ENCODE data around the gene SPATA17. TPM values are rescaled to one million over a fixed set of nuclear protein-coding genes. Genes with fewer than 3 reads are reported as not detected.

SPATA17 gene
- total and polyA plus RNA-seq, 2 experiments from 2014 or later = 1.2 to 3.5 TPM

DNA sequence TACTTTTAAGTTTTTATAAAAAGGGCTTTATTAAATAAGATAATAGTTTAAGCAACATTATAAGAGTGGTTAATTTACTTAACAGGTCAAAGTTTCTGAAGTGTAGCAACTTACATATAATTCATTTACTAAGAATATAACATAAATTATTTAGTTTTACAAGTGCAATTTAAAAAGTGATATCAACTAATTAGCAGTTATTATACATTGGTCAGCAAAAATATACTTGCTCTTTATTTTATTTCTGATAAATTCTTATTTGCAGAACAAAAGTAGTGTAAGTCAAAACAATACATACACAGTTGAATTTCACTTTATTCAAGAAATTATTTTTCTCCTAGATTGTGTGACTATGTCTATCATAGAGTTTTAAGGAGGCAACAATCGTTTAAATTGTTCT is 215.6 kb downstream of the SPATA17 start (continued):
- TF ChIP-seq, protein P1, sequence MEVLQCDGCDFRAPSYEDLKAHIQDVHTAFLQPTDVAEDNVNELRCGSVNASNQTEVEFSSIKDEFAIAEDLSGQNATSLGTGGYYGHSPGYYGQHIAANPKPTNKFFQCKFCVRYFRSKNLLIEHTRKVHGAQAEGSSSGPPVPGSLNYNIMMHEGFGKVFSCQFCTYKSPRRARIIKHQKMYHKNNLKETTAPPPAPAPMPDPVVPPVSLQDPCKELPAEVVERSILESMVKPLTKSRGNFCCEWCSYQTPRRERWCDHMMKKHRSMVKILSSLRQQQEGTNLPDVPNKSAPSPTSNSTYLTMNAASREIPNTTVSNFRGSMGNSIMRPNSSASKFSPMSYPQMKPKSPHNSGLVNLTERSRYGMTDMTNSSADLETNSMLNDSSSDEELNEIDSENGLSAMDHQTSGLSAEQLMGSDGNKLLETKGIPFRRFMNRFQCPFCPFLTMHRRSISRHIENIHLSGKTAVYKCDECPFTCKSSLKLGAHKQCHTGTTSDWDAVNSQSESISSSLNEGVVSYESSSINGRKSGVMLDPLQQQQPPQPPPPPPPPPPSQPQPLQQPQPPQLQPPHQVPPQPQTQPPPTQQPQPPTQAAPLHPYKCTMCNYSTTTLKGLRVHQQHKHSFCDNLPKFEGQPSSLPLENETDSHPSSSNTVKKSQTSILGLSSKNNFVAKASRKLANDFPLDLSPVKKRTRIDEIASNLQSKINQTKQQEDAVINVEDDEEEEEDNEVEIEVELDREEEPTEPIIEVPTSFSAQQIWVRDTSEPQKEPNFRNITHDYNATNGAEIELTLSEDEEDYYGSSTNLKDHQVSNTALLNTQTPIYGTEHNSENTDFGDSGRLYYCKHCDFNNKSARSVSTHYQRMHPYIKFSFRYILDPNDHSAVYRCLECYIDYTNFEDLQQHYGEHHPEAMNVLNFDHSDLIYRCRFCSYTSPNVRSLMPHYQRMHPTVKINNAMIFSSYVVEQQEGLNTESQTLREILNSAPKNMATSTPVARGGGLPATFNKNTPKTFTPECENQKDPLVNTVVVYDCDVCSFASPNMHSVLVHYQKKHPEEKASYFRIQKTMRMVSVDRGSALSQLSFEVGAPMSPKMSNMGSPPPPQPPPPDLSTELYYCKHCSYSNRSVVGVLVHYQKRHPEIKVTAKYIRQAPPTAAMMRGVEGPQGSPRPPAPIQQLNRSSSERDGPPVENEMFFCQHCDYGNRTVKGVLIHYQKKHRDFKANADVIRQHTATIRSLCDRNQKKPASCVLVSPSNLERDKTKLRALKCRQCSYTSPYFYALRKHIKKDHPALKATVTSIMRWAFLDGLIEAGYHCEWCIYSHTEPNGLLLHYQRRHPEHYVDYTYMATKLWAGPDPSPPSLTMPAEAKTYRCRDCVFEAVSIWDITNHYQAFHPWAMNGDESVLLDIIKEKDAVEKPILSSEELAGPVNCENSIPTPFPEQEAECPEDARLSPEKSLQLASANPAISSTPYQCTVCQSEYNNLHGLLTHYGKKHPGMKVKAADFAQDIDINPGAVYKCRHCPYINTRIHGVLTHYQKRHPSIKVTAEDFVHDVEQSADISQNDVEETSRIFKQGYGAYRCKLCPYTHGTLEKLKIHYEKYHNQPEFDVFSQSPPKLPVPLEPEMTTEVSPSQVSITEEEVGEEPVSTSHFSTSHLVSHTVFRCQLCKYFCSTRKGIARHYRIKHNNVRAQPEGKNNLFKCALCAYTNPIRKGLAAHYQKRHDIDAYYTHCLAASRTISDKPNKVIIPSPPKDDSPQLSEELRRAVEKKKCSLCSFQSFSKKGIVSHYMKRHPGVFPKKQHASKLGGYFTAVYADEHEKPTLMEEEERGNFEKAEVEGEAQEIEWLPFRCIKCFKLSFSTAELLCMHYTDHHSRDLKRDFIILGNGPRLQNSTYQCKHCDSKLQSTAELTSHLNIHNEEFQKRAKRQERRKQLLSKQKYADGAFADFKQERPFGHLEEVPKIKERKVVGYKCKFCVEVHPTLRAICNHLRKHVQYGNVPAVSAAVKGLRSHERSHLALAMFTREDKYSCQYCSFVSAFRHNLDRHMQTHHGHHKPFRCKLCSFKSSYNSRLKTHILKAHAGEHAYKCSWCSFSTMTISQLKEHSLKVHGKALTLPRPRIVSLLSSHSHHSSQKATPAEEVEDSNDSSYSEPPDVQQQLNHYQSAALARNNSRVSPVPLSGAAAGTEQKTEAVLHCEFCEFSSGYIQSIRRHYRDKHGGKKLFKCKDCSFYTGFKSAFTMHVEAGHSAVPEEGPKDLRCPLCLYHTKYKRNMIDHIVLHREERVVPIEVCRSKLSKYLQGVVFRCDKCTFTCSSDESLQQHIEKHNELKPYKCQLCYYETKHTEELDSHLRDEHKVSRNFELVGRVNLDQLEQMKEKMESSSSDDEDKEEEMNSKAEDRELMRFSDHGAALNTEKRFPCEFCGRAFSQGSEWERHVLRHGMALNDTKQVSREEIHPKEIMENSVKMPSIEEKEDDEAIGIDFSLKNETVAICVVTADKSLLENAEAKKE (CRISPR knock-in tag; IDR thresholded peaks at IDR 0.05) = no peak
- TF ChIP-seq NANOG (IDR thresholded peaks at IDR 0.05; ENCODE audit: borderline replicate concordance) = no peak
- TF ChIP-seq, protein P2, sequence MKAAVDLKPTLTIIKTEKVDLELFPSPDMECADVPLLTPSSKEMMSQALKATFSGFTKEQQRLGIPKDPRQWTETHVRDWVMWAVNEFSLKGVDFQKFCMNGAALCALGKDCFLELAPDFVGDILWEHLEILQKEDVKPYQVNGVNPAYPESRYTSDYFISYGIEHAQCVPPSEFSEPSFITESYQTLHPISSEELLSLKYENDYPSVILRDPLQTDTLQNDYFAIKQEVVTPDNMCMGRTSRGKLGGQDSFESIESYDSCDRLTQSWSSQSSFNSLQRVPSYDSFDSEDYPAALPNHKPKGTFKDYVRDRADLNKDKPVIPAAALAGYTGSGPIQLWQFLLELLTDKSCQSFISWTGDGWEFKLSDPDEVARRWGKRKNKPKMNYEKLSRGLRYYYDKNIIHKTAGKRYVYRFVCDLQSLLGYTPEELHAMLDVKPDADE (IDR thresholded peaks at IDR 0.05) = no peak
- no peak for TF ChIP-seq CREB1 (CRISPR knock-in tag; IDR thresholded peaks at IDR 0.05; ENCODE audit: low read depth)
- TF ChIP-seq STAT1 (IDR thresholded peaks at IDR 0.05; ENCODE audit: unreplicated experiment) = no peak

DNA sequence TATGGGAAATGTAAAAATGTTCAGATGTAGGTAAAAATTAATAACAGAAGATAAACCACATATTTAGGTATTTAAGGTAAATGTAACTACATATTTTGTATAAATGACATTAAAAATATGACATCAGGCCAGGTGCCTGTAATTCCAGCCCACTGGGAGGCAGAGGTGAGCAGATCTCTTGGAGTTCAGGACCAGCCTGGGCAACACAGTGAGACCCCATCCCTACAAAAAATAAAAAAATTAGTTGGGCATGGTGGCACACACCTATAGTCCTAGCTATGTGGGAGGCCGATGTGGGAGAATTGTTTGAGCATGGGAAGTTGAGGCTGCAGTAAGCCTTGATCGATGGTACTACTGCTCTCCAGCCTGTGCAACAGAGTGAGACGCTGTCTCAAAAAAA is 216.5 kb downstream of the SPATA17 start:
- TF ChIP-seq, protein P3, sequence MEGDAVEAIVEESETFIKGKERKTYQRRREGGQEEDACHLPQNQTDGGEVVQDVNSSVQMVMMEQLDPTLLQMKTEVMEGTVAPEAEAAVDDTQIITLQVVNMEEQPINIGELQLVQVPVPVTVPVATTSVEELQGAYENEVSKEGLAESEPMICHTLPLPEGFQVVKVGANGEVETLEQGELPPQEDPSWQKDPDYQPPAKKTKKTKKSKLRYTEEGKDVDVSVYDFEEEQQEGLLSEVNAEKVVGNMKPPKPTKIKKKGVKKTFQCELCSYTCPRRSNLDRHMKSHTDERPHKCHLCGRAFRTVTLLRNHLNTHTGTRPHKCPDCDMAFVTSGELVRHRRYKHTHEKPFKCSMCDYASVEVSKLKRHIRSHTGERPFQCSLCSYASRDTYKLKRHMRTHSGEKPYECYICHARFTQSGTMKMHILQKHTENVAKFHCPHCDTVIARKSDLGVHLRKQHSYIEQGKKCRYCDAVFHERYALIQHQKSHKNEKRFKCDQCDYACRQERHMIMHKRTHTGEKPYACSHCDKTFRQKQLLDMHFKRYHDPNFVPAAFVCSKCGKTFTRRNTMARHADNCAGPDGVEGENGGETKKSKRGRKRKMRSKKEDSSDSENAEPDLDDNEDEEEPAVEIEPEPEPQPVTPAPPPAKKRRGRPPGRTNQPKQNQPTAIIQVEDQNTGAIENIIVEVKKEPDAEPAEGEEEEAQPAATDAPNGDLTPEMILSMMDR (conservative IDR thresholded peaks at IDR 0.05; ENCODE audit: low read depth in 2 of 2) = peak; percentile 42 to 45
- TF ChIP-seq STAT1 (IDR thresholded peaks at IDR 0.05; ENCODE audit: unreplicated experiment) = no peak
- H3K4me1 Mint-ChIP-seq = peaks cover 27% of the 10 kb centered on the region
- DNase-seq (ENCODE audit: low spot score) (no peak), ATAC-seq (no peak)
- Histone ChIP-seq H2AFZ (no peak overlapping the region), H3K27me3 (ENCODE audit: insufficient read depth) (no peaks in the 10 kb centered on the region), H3K4me2 (no peak overlapping the region), H4K20me1 (replicated peaks; ENCODE audit: insufficient read depth) (no peaks in the 10 kb centered on the region), H3K36me3 (ENCODE audit: insufficient read depth) (no peaks in the 10 kb centered on the region), H3K27ac (ENCODE audit: low read depth) (no peak overlapping the region), H3K9me2 (ENCODE audit: insufficient read depth) (no peaks in the 10 kb centered on the region), H3K4me3 (no peak overlapping the region), H3K4me1 (ENCODE audit: insufficient read depth) (peaks cover 17% of the 10 kb centered on the region; the same call in 1 of the 2 replicates), H3F3A (replicated peaks; ENCODE audit: low read depth) (no peaks in the 10 kb centered on the region), H3K79me2 (replicated peaks; ENCODE audit: insufficient read depth) (no peaks in the 10 kb centered on the region)
- no peak overlapping the region for H3K27ac Mint-ChIP-seq
- H3K4me3 Mint-ChIP-seq = no peak overlapping the region
- no peaks in the 10 kb centered on the region for H3K9me3 Mint-ChIP-seq
- no peaks in the 10 kb centered on the region for H3K36me3 Mint-ChIP-seq (ENCODE audit: low read depth)
- H3K27me3 Mint-ChIP-seq (ENCODE audit: insufficient read depth, low read depth, poor library complexity) = peaks cover 2% of the 10 kb centered on the region
